Esophagus muscularis mucosa (tissue), 4 donors: ENCODE measurements around the gene SUSD6. TPM values are rescaled to one million over a fixed set of nuclear protein-coding genes. Genes with fewer than 3 reads are reported as not detected.

Experiments
- total RNA-seq, 4 donors: library from RNA; depleted of rRNA; stranded (reverse); fragments of >200 nt; gene quantifications; one replicate each; pipeline versions ENCODE4 v1.1.0 to v1.2.1, GENCODE V29; 2016

SUSD6 gene
- total RNA-seq, 4 donors from 2014 or later, result 21.2 to 89.5 (median 43.5) TPM

Other genes starting within 250 kb of the SUSD6 start
- 10 to 100 TPM; 43.1 to 92.6 (median 64.2) TPM for gene ERH, start 213.3 kb upstream of the SUSD6 start, total RNA-seq
- gene SLC39A9, start 212.9 kb upstream of the SUSD6 start, total RNA-seq, result 10 to 100 TPM; 37.6 to 46.3 (median 42.3) TPM
- gene PLEKHD1, start 126.9 kb upstream of the SUSD6 start, total RNA-seq, result under 1 TPM in 1 of 4 donors, not detected in 3; 0.17 TPM
- gene CCDC177, start 36.7 kb upstream of the SUSD6 start, total RNA-seq, result not detected
- 100 to 1,000 TPM; 185 to 291 (median 211) TPM for gene SRSF5, start 155.5 kb downstream of the SUSD6 start, total RNA-seq
- gene SLC10A1, start 185.6 kb downstream of the SUSD6 start, total RNA-seq, result not detected